Keratinocyte (primary cell): ENCODE data around the gene CACNA1S. TPM values are rescaled to one million over a fixed set of nuclear protein-coding genes. Genes with fewer than 3 reads are reported as not detected.

Source experiments
- DNase-seq: peaks from one replicate; pipeline ENCODE4 v3.0.0-alpha.2; 2011; ENCODE audit warnings: low read depth, missing footprints, low spot score
- FAIRE-seq: peaks from 2 replicates; lab custom pipeline; 2011; peaks lifted over from hg19 to GRCh38; lab: Jason Lieb, UNC
- H2AFZ ChIP-seq: 2 replicates; pipeline ENCODE4 v1.6.0; 2012; ENCODE audit warnings: low read length, control low read depth, inconsistent platforms; ENCODE audit not compliant: control insufficient read depth
- H3K27ac ChIP-seq: 2 replicates; pipeline ENCODE4 v1.5.1; 2011; ENCODE audit warnings: low read length; ENCODE audit not compliant: control insufficient read depth, insufficient read depth
- H3K27me3 ChIP-seq: 3 replicates; pipeline ENCODE4 v1.6.0; 2011; ENCODE audit warnings: low read length; ENCODE audit not compliant: control insufficient read depth, insufficient read depth; ENCODE audit errors: extremely low read depth
- H3K36me3 ChIP-seq, 2 experiments: 2 replicates in 1 of 2; 3 replicates in 1 of 2; pipeline ENCODE4 v1.5.1; 2011; ENCODE audit warnings: low read length in 2 of 2, mild to moderate bottlenecking in 1 of 2; ENCODE audit not compliant: control insufficient read depth in 2 of 2, insufficient read depth in 2 of 2; ENCODE audit errors: extremely low read depth in 1 of 2
- H3K4me1 ChIP-seq: 3 replicates; pipeline ENCODE4 v1.5.1; 2011; ENCODE audit warnings: low read length; ENCODE audit not compliant: control insufficient read depth, insufficient read depth; ENCODE audit errors: extremely low read depth
- H3K4me2 ChIP-seq: 3 replicates; pipeline ENCODE4 v1.6.0; 2011; ENCODE audit warnings: low read depth, low read length; ENCODE audit not compliant: control insufficient read depth, insufficient read depth; ENCODE audit errors: extremely low read depth
- H3K4me3 ChIP-seq, 3 experiments: fragments of 200-600 bp in 1 of 3; sonication (generic) in 1 of 3; 2 replicates in 2 of 3; 3 replicates in 1 of 3; pipeline ENCODE4 v1.5.1; 2011 to 2016; ENCODE audit warnings: low read length in 3 of 3, mild to moderate bottlenecking in 3 of 3, control low read depth in 2 of 3, inconsistent platforms in 1 of 3, low read depth in 1 of 3, mixed read lengths in 1 of 3, mixed run types in 1 of 3, moderate library complexity in 1 of 3; ENCODE audit not compliant: control insufficient read depth in 2 of 3, insufficient read depth in 2 of 3; ENCODE audit errors: extremely low read depth in 1 of 3
- H3K79me2 ChIP-seq: 2 replicates; pipeline ENCODE4 v1.6.0; 2012; ENCODE audit warnings: low read length; ENCODE audit not compliant: control insufficient read depth, insufficient read depth
- H3K9ac ChIP-seq: 3 replicates; pipeline ENCODE4 v1.6.0; 2011; ENCODE audit warnings: low read length; ENCODE audit not compliant: control insufficient read depth, insufficient read depth; ENCODE audit errors: extremely low read depth
- H3K9me1 ChIP-seq: 3 replicates; pipeline ENCODE4 v1.6.0; 2011; ENCODE audit warnings: low read length; ENCODE audit not compliant: control insufficient read depth, insufficient read depth; ENCODE audit errors: extremely low read depth
- H3K9me3 ChIP-seq: 2 replicates; pipeline ENCODE4 v1.5.1; 2012; ENCODE audit warnings: low read depth, low read length; ENCODE audit not compliant: control insufficient read depth
- H4K20me1 ChIP-seq: 3 replicates; pipeline ENCODE4 v1.6.0; 2011; ENCODE audit warnings: low read length; ENCODE audit not compliant: control insufficient read depth, insufficient read depth; ENCODE audit errors: extremely low read depth
- EZH2 ChIP-seq: IDR thresholded peaks from one replicate; pipeline ENCODE4 v1.6.1; 2012; ENCODE audit warnings: inconsistent platforms, mild to moderate bottlenecking, low read length, moderate library complexity
- dilution Hi-C: fragments of 300-500 bp; cut with MboI; formaldehyde crosslinking; loops from one replicate; pipeline ENCODE4 v1.7.0; 2020; ENCODE audit warnings: low sequenced_read_pairs; ENCODE audit not compliant: extremely low pct_ligation_motif_present
- polyA plus RNA-seq, 5 experiments: library from polyadenylated mRNA; depleted of rRNA in 3 of 5; stranded (reverse) in 3 of 5; stranded (forward) in 1 of 5; unstranded in 1 of 5; fragments of >200 nt; gene quantifications; 1 replicate in 1 of 5; 2 replicates in 3 of 5; 3 replicates in 1 of 5; pipeline versions ENCODE4 v1.2.1 to v1.2.3, GENCODE V29; 2011 to 2012; ENCODE audit warnings: missing spikeins in 2 of 5, low read depth in 1 of 5, low replicate concordance in 1 of 5
- TF ChIP-seq, protein P1 (sequence below), 3 experiments: IDR thresholded peaks in 1 of 3; conservative IDR thresholded peaks in 1 of 3; optimal IDR thresholded peaks in 1 of 3; 2 replicates in 2 of 3; 3 replicates in 1 of 3; pipeline versions ENCODE3 to v1.5.1; 2011; ENCODE audit warnings: low read length in 3 of 3, mild to moderate bottlenecking in 3 of 3, moderate library complexity in 2 of 3, control low read depth in 1 of 3, inconsistent platforms in 1 of 3; ENCODE audit not compliant: insufficient read depth in 2 of 3; ENCODE audit errors: extremely low read depth in 1 of 3

CACNA1S gene
- polyA plus RNA-seq, 1 donor (not counting 4 experiments of a cell fraction or from before 2014, with no cell fraction given) = not detected

DNA sequence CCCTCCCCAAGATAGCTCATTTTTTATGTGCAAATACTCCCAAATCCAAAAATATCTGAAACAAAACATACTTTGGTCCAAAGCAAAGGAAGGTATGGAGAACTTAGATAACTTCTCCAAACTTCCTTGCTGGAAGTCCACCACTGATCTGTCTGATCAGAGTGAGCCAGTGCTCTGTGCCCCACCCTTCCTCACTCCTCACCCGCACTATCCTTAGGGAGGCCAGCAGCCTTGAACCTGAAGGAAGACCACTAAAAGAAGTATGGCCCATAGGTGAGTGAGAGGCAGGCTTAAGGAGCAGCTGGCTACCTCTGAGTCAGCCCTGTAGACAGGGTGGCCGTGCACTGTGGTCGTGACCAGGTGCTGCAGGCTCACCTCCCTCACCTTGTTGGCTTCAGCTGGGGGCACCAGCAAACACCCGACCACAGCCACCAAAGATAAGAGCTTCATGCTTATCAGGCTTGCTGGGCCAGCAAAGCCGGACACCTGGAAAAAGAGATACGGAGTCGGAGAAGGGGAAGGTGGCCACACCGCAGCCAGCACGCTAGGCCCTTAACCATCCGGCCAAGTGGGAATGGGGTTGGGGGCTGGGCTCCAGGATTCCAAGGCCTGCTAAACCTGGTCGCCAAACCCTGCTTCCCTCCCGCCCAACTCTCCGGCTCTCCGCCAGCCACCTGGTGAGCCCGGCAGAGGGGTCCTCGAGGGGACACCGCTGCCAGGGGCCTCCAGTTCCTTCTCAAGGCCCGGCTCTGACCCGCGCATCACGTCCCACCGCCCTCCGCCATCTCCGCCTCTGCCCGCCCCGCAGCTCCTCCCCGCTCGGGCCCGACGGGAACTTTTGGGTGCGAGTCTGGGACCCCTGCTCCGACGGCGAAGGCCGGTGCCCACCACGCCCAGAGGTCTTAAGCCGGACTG, 41.5 kb upstream of the CACNA1S start:
- DNase-seq (no peak), FAIRE-seq (no peak)
- Histone ChIP-seq H3K79me2 (peaks cover 3% of the 10 kb centered on the region), H3K36me3 (peaks cover 6% of the 10 kb centered on the region in 2 experiments), H3K9me3 (no peaks in the 10 kb centered on the region), H3K27me3 (peaks cover 9% of the 10 kb centered on the region), H4K20me1 (no peaks in the 10 kb centered on the region), H3K4me1 (peaks cover 10% of the 10 kb centered on the region), H3K9ac (peak overlapping the region; percentile 68), H3K9me1 (no peaks in the 10 kb centered on the region), H2AFZ (peak overlapping the region; percentile 92), H3K27ac (peak overlapping the region; percentile 1), H3K4me3 (peak overlapping the region; percentile 60 to 71 (median 68)), H3K4me2 (peak overlapping the region; percentile 95)
- no peak for TF ChIP-seq EZH2
- TF ChIP-seq, protein P1, sequence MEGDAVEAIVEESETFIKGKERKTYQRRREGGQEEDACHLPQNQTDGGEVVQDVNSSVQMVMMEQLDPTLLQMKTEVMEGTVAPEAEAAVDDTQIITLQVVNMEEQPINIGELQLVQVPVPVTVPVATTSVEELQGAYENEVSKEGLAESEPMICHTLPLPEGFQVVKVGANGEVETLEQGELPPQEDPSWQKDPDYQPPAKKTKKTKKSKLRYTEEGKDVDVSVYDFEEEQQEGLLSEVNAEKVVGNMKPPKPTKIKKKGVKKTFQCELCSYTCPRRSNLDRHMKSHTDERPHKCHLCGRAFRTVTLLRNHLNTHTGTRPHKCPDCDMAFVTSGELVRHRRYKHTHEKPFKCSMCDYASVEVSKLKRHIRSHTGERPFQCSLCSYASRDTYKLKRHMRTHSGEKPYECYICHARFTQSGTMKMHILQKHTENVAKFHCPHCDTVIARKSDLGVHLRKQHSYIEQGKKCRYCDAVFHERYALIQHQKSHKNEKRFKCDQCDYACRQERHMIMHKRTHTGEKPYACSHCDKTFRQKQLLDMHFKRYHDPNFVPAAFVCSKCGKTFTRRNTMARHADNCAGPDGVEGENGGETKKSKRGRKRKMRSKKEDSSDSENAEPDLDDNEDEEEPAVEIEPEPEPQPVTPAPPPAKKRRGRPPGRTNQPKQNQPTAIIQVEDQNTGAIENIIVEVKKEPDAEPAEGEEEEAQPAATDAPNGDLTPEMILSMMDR (optimal IDR thresholded peaks at IDR 0.05 in 1 of 3, IDR thresholded peaks at IDR 0.05 in 1 of 3, conservative IDR thresholded peaks at IDR 0.05 in 1 of 3; ENCODE audit: extremely low read depth in 1 of 3, insufficient read depth in 2 of 3, low read length in 3 of 3) = no peak
- dilution Hi-C loops = no loop called here

DNA sequence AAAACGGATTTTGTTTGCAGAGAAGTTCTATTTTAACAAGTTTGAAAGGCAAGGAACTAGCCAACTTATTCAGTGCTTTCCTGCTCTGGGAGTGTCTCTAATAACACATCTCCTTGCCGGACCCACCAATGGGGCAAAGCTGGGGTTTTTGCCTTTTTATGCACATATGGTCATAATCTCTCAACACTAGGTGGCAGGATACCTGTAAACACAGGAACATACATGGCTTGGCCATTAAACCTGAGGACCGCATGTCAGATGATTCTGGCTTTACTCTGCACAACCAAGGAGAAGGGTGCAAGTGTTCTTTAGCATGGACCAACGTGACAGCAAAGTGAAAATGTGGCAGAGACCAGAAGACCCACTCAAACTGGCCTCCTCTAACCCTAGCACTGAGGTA, 37.2 kb upstream of the CACNA1S start:
- Histone ChIP-seq H3K27ac (no peak overlapping the region), H3K36me3 (peaks cover 16 to 20% of the 10 kb centered on the region in 2 experiments), H3K79me2 (peaks cover 3% of the 10 kb centered on the region), H3K9ac (no peak overlapping the region), H3K4me1 (peaks cover 6% of the 10 kb centered on the region), H4K20me1 (no peaks in the 10 kb centered on the region), H3K4me2 (no peak overlapping the region), H3K27me3 (no peaks in the 10 kb centered on the region), H3K9me3 (no peaks in the 10 kb centered on the region), H2AFZ (no peak overlapping the region), H3K4me3 (no peak overlapping the region), H3K9me1 (no peaks in the 10 kb centered on the region)
- dilution Hi-C loops = no loop called here
- FAIRE-seq (no peak), DNase-seq (no peak)
- TF ChIP-seq, protein P1 (optimal IDR thresholded peaks at IDR 0.05 in 1 of 3, IDR thresholded peaks at IDR 0.05 in 1 of 3, conservative IDR thresholded peaks at IDR 0.05 in 1 of 3; ENCODE audit: extremely low read depth in 1 of 3, insufficient read depth in 2 of 3, low read length in 3 of 3) = peak; percentile 30 to 59 (median 55)
- no peak for TF ChIP-seq EZH2
